SK-N-SH (cell line): ENCODE results near the gene GABRD. TPM values are rescaled to one million over a fixed set of nuclear protein-coding genes. Genes with fewer than 3 reads are reported as not detected.

Experiments
- CTCF ChIA-PET: fragments of 300-600, 350-600 bp; formaldehyde crosslinking; extraction: SDS; loops from one replicate; lab custom pipeline; 2021; lab: Yijun Ruan, JAX
- POLR2A ChIA-PET: fragments of 350-600 bp; sonication (Branson Sonifier 250); formaldehyde crosslinking; extraction: SDS; loops from one replicate; lab custom pipeline; 2020; ENCODE audit warnings: antibody characterized with exemption, inconsistent platforms; lab: Yijun Ruan, JAX
- DNase-seq: peaks from one replicate; pipeline ENCODE4 v3.0.0; 2012
- H2AFZ ChIP-seq: fragments of 200-600 bp; sonication (generic); 2 replicates; pipeline ENCODE4 v1.8.1; 2016; ENCODE audit warnings: antibody characterized with exemption, mild to moderate bottlenecking, low read depth
- H3F3A ChIP-seq: fragments of 200-600 bp; sonication (generic); replicated peaks from 2 replicates; pipeline ENCODE3; 2016; ENCODE audit warnings: antibody characterized with exemption, mild to moderate bottlenecking; ENCODE audit not compliant: insufficient read depth
- H3K27ac ChIP-seq, 2 experiments: fragments of 200-500 bp in 1 of 2; fragments of 200-600 bp in 1 of 2; sonication (Bioruptor generic) in 1 of 2; sonication (generic), shearing (Covaris generic) in 1 of 2; 2 replicates each; pipeline versions ENCODE4 v1.5.1 to v1.6.1; 2014 to 2016; ENCODE audit warnings: low read depth in 2 of 2, inconsistent platforms in 1 of 2, low read length in 1 of 2, mild to moderate bottlenecking in 1 of 2, mixed read lengths in 1 of 2
- H3K27me3 ChIP-seq: fragments of 200-600 bp; sonication (generic), shearing (Covaris generic); 2 replicates; pipeline ENCODE4 v1.6.1; 2016; ENCODE audit warnings: mixed run types; ENCODE audit not compliant: insufficient read depth
- H3K36me3 ChIP-seq, 2 experiments: fragments of 200-500 bp in 1 of 2; fragments of 200-600 bp in 1 of 2; sonication (Bioruptor generic) in 1 of 2; sonication (generic) in 1 of 2; replicated peaks in 1 of 2; 2 replicates each; pipeline versions ENCODE3 to v1.5.1; 2014 to 2016; ENCODE audit warnings: low read length in 1 of 2, mild to moderate bottlenecking in 1 of 2; ENCODE audit not compliant: insufficient read depth in 2 of 2, control insufficient read depth in 1 of 2
- H3K4me1 ChIP-seq, 2 experiments: fragments of 200-500 bp in 1 of 2; fragments of 200-600 bp in 1 of 2; sonication (Bioruptor generic) in 1 of 2; sonication (generic), shearing (Covaris generic) in 1 of 2; 2 replicates each; pipeline versions ENCODE4 v1.5.1 to v1.6.1; 2014 to 2016; ENCODE audit warnings: low read depth in 1 of 2, low read length in 1 of 2, mixed run types in 1 of 2; ENCODE audit not compliant: insufficient read depth in 2 of 2, control insufficient read depth in 1 of 2
- H3K4me2 ChIP-seq: fragments of 200-600 bp; sonication (generic), shearing (Covaris generic); 2 replicates; pipeline ENCODE4 v1.6.1; 2017; ENCODE audit warnings: mixed run types
- H3K4me3 ChIP-seq, 2 experiments: fragments of 200-500 bp in 1 of 2; fragments of 200-600 bp in 1 of 2; sonication (Bioruptor generic) in 1 of 2; sonication (generic), shearing (Covaris generic) in 1 of 2; 2 replicates each; pipeline versions ENCODE4 v1.5.1 to v1.8.1; 2014 to 2016; ENCODE audit warnings: low read depth in 2 of 2, inconsistent platforms in 1 of 2, low read length in 1 of 2, mild to moderate bottlenecking in 1 of 2, mixed read lengths in 1 of 2, moderate library complexity in 1 of 2
- H3K79me2 ChIP-seq: fragments of 200-600 bp; sonication (generic); 2 replicates; pipeline ENCODE4 v1.8.1; 2017; ENCODE audit warnings: mild to moderate bottlenecking; ENCODE audit not compliant: insufficient read depth
- H3K9ac ChIP-seq: fragments of 200-600 bp; sonication (generic); 2 replicates; pipeline ENCODE4 v1.6.1; 2017; ENCODE audit warnings: mixed run types
- H3K9me2 ChIP-seq: fragments of 200-600 bp; sonication (generic); 2 replicates; pipeline ENCODE4 v1.6.1; 2017; ENCODE audit warnings: mixed run types
- H3K9me3 ChIP-seq: fragments of 200-600 bp; sonication (generic); 2 replicates; pipeline ENCODE4 v1.6.1; 2017; ENCODE audit warnings: mixed run types, mild to moderate bottlenecking, moderate library complexity
- H4K20me1 ChIP-seq: fragments of 200-600 bp; sonication (generic); 2 replicates; pipeline ENCODE4 v1.6.1; 2017; ENCODE audit warnings: mild to moderate bottlenecking, mixed run types; ENCODE audit not compliant: insufficient read depth
- CHD2 ChIP-seq: fragments of 150-350 bp; IDR thresholded peaks from 2 replicates; pipeline ENCODE4 v1.6.1; 2018; ENCODE audit warnings: low read length; ENCODE audit not compliant: partially characterized antibody
- EP300 ChIP-seq, 2 experiments: IDR thresholded peaks; 2 replicates each; pipeline versions ENCODE4 v1.4.0 to v1.6.1; 2012; ENCODE audit warnings: borderline replicate concordance in 1 of 2, low read depth in 1 of 2, low read length in 1 of 2
- EZH2phosphoT487 ChIP-seq: fragments of 200-600 bp; sonication (generic); IDR thresholded peaks from 2 replicates; pipeline ENCODE4 v1.6.1; 2017; ENCODE audit warnings: low read depth, mixed run types, mild to moderate bottlenecking, antibody characterized with exemption, moderate library complexity, borderline replicate concordance
- GABPA ChIP-seq: IDR thresholded peaks from 2 replicates; pipeline ENCODE4 v1.4.0; 2012; ENCODE audit warnings: low read depth, mild to moderate bottlenecking
- MAX ChIP-seq: IDR thresholded peaks from 2 replicates; pipeline ENCODE4 v1.4.0; 2012; ENCODE audit warnings: low read depth
- RAD21 ChIP-seq: IDR thresholded peaks from 2 replicates; pipeline ENCODE4 v1.6.1; 2012; ENCODE audit warnings: mild to moderate bottlenecking, low read length
- REST ChIP-seq: IDR thresholded peaks from 2 replicates; pipeline ENCODE4 v1.6.1; 2012; ENCODE audit warnings: mild to moderate bottlenecking, low read depth, low read length, moderate library complexity
- RFX5 ChIP-seq: IDR thresholded peaks from 2 replicates; pipeline ENCODE4 v1.6.1; 2012; ENCODE audit warnings: mild to moderate bottlenecking, improper control_type of control experiment, low read length
- TAF1 ChIP-seq: IDR thresholded peaks from 2 replicates; pipeline ENCODE4 v1.6.1; 2012; ENCODE audit warnings: low read depth, mild to moderate bottlenecking, low read length, moderate library complexity, borderline replicate concordance
- TCF12 ChIP-seq: IDR thresholded peaks from 2 replicates; pipeline ENCODE4 v1.4.0; 2012
- TEAD4 ChIP-seq: IDR thresholded peaks from 2 replicates; pipeline ENCODE4 v1.4.0; 2012; ENCODE audit warnings: mild to moderate bottlenecking, borderline replicate concordance; ENCODE audit not compliant: insufficient read depth
- USF1 ChIP-seq: IDR thresholded peaks from 2 replicates; pipeline ENCODE4 v1.4.0; 2012; ENCODE audit warnings: low read depth, borderline replicate concordance
- YY1 ChIP-seq: IDR thresholded peaks from 2 replicates; pipeline ENCODE4 v1.4.0; 2012; ENCODE audit warnings: low read depth, mild to moderate bottlenecking
- WGBS: methylation state at CpG from one replicate; pipeline ENCODE4 v1.1.6; 2017; ENCODE audit warnings: low lambda C conversion rate; 5-methylcytosine and 5-hydroxymethylcytosine counted together
- polyA plus RNA-seq, 3 experiments: library from polyadenylated mRNA; depleted of rRNA; stranded (reverse); fragments of >200 nt; gene quantifications; 2 replicates each; pipeline ENCODE4 v1.2.3, GENCODE V29; 2012

Gene GABRD
- polyA plus RNA-seq, 1 of the 3 experiments (the other 2 are of a cell fraction) = 0.07 TPM

GRCh38 chr1:1969953-1970716 is 49.0 kb upstream of the GABRD start:
- ChIA-PET POLR2A (no interaction called here), CTCF (interaction anchor here (1.1 to 6.7 kb wide), 4 partner anchors 11 to 75 kb away, joined by 3 to 50 read pairs (median 12); no protein-coding TSS in a partner anchor)
- Histone ChIP-seq H2AFZ (no peak overlapping the region), H3F3A (no peaks in the 10 kb centered on the region), H3K4me3 (no peak overlapping the region), H3K9me3 (no peaks in the 10 kb centered on the region), H3K9ac (no peak overlapping the region), H4K20me1 (no peaks in the 10 kb centered on the region), H3K4me2 (no peak overlapping the region), H3K36me3 (no peaks in the 10 kb centered on the region), H3K9me2 (no peaks in the 10 kb centered on the region), H3K4me1 (no peaks in the 10 kb centered on the region), H3K27ac (no peak overlapping the region), H3K79me2 (no peaks in the 10 kb centered on the region), H3K27me3 (no peaks in the 10 kb centered on the region)
- TF ChIP-seq RFX5 (no peak), YY1 (no peak), TCF12 (no peak), RAD21 (no peak), CHD2 (no peak), TAF1 (no peak), GABPA (no peak), MAX (no peak), EZH2phosphoT487 (no peak), REST (no peak), EP300 (IDR thresholded peaks at IDR 0.05; ENCODE audit: borderline replicate concordance in 1 of 2, low read depth in 1 of 2, low read length in 1 of 2) (no peak), USF1 (no peak)
- no peak for DNase-seq
- 66% methylated on average over 18 of the region's 29 CpGs for WGBS

GRCh38 chr1:1971017-1971416 is 48.1 kb upstream of the GABRD start:
- CTCF ChIA-PET = interaction anchor here (3.4 to 6.7 kb wide), 2 partner anchors 11 to 74 kb away, joined by 20 to 50 read pairs; no protein-coding TSS in a partner anchor
- no peaks in the 10 kb centered on the region for H3K27me3 ChIP-seq

More at GRCh38 chr1:1971017-1971416, 48.1 kb upstream of the GABRD start:
- H3K4me2 ChIP-seq = no peak overlapping the region
- H3K36me3 ChIP-seq = no peaks in the 10 kb centered on the region
- no peaks in the 10 kb centered on the region for H3K9me3 ChIP-seq
- H3K9me2 ChIP-seq = no peaks in the 10 kb centered on the region
- H3K4me1 ChIP-seq = no peaks in the 10 kb centered on the region
- no peaks in the 10 kb centered on the region for H4K20me1 ChIP-seq
- H2AFZ ChIP-seq = no peak overlapping the region
- H3F3A ChIP-seq = no peaks in the 10 kb centered on the region
- no peak overlapping the region for H3K9ac ChIP-seq
- H3K27ac ChIP-seq = no peak overlapping the region
- DNase-seq = no peak
- WGBS = 74% methylated on average over 17 of the region's 17 CpGs
- no peaks in the 10 kb centered on the region for H3K79me2 ChIP-seq
- H3K4me3 ChIP-seq = no peak overlapping the region
- POLR2A ChIA-PET = no interaction called here
- TF ChIP-seq TEAD4 = no peak
